ENCODE results near the gene ST8SIA3.

DNA sequence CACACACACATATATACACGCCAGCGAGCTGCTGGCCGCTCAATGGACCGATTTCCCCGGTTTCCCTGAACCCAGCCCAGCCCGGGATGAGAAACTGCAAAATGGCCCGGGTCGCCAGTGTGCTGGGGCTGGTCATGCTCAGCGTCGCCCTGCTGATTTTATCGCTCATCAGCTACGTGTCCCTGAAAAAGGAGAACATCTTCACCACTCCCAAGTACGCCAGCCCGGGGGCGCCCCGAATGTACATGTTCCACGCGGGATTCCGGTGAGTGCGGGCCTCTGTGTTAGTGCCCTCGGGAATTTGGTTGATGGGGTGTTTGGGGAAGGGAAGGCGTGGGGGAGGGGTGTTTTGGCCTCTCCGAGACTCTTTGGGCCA is 392 bp downstream of the ST8SIA3 start:
- TF ChIP-seq, protein P1, sequence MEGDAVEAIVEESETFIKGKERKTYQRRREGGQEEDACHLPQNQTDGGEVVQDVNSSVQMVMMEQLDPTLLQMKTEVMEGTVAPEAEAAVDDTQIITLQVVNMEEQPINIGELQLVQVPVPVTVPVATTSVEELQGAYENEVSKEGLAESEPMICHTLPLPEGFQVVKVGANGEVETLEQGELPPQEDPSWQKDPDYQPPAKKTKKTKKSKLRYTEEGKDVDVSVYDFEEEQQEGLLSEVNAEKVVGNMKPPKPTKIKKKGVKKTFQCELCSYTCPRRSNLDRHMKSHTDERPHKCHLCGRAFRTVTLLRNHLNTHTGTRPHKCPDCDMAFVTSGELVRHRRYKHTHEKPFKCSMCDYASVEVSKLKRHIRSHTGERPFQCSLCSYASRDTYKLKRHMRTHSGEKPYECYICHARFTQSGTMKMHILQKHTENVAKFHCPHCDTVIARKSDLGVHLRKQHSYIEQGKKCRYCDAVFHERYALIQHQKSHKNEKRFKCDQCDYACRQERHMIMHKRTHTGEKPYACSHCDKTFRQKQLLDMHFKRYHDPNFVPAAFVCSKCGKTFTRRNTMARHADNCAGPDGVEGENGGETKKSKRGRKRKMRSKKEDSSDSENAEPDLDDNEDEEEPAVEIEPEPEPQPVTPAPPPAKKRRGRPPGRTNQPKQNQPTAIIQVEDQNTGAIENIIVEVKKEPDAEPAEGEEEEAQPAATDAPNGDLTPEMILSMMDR (IDR thresholded peaks at IDR 0.05; ENCODE audit: low read depth, low read length): no peak
- TF ChIP-seq EZH2phosphoT487 (IDR thresholded peaks at IDR 0.05; ENCODE audit: low read depth): no peak
